NCI-H146 (cell line): ENCODE results near the gene MRPL47.
"Not testable (repeated sequence)": the region's sequence is repeated elsewhere in the genome, so short reads cannot be mapped to it uniquely, and the experiment has no call there.

Experiments
- DNase-seq: peaks from one replicate; lab custom pipeline; 2025; lab: John Stamatoyannopoulos, UW

Gene MRPL47

GRCh38 chr3:179604321-179605078 lies at the start of gene MRPL47, which contains the start of gene NDUFB5:
Gene MRPL47 (minus strand): TSS chr3:179604638. CDS start chr3:179604624, 14 bp downstream.
Gene NDUFB5 (plus strand): TSS chr3:179604794. CDS start chr3:179604816, 22 bp downstream.
- DNase-seq: peak; percentile 98

- DNase-seq: peak; percentile 93
Measured at GRCh38 chr3:179653096-179653797, 48.8 kb upstream of the MRPL47 start.

GRCh38 chr3:179652447-179653095 lies 48.1 kb upstream of the MRPL47 start, which contains the start of gene USP13:
Gene USP13 (plus strand): TSS chr3:179653040. CDS start chr3:179653226, 186 bp downstream.
- peak; percentile 91 for DNase-seq

- no peak for DNase-seq
Measured at GRCh38 chr3:179651687-179652446, 47.4 kb upstream of the MRPL47 start.

GRCh38 chr3:179646177-179646576 lies 41.7 kb upstream of the MRPL47 start:
- no peak for DNase-seq

- DNase-seq: not testable (repeated sequence)
Measured at GRCh38 chr3:179643837-179644236, 39.4 kb upstream of the MRPL47 start.

- no peak for DNase-seq
Measured at GRCh38 chr3:179642871-179643270, 38.4 kb upstream of the MRPL47 start.

GRCh38 chr3:179640469-179640868 lies 36.0 kb upstream of the MRPL47 start:
- no peak for DNase-seq

GRCh38 chr3:179630753-179631451 lies 26.5 kb upstream of the MRPL47 start:
- DNase-seq: no peak

GRCh38 chr3:179624451-179624850 lies 20.0 kb upstream of the MRPL47 start:
- DNase-seq: no peak

GRCh38 chr3:179622023-179622422 lies 17.6 kb upstream of the MRPL47 start:
- DNase-seq: no peak

GRCh38 chr3:179615458-179616173 lies 11.2 kb upstream of the MRPL47 start:
- no peak for DNase-seq

GRCh38 chr3:179613807-179614206 lies 9.4 kb upstream of the MRPL47 start:
- DNase-seq: no peak

GRCh38 chr3:179610066-179610465 lies 5.6 kb upstream of the MRPL47 start:
- no peak for DNase-seq

- DNase-seq: no peak
Measured at GRCh38 chr3:179608931-179609720, 4.7 kb upstream of the MRPL47 start.

GRCh38 chr3:179606534-179607085 lies 2.2 kb upstream of the MRPL47 start:
- no peak for DNase-seq

GRCh38 chr3:179603831-179604230 lies 607 bp downstream of the MRPL47 start:
- no peak for DNase-seq

- no peak for DNase-seq
Measured at GRCh38 chr3:179603321-179603720, 1.1 kb downstream of the MRPL47 start.

GRCh38 chr3:179599531-179599930 lies 4.9 kb downstream of the MRPL47 start:
- no peak for DNase-seq
